GM23338 (cell line): Measurements from ENCODE around the gene GRM2. TPM values are rescaled to one million over a fixed set of nuclear protein-coding genes. Genes with fewer than 3 reads are reported as not detected.

Experiments used
- ATAC-seq: fragments of 200-7000 bp; cut with Tn5 transposase; 3 replicates; pipeline ENCODE4 v1.9.1; 2020
- DNase-seq: peaks from one replicate; pipeline ENCODE4 v3.0.0-alpha.2; 2015; ENCODE audit warnings: low spot score
- H2AFZ ChIP-seq: fragments of 200-600 bp; sonication (generic); 2 replicates; pipeline ENCODE4 v1.8.0; 2016; ENCODE audit warnings: antibody characterized with exemption, mild to moderate bottlenecking, moderate library complexity
- H3F3A ChIP-seq: fragments of 200-600 bp; sonication (generic); replicated peaks from 2 replicates; pipeline ENCODE4 v1.8.0; 2017; ENCODE audit warnings: antibody characterized with exemption, mixed run types, low read depth
- H3K27ac ChIP-seq: fragments of 200-600 bp; sonication (generic); 2 replicates; pipeline ENCODE4 v1.6.1; 2016; ENCODE audit warnings: low read depth
- H3K27me3 ChIP-seq: fragments of 200-600 bp; sonication (generic); 2 replicates; pipeline ENCODE4 v1.8.0; 2016; ENCODE audit warnings: mild to moderate bottlenecking, mixed run types, moderate library complexity; ENCODE audit not compliant: insufficient read depth
- H3K36me3 ChIP-seq: fragments of 200-600 bp; sonication (generic); 2 replicates; pipeline ENCODE4 v1.8.0; 2016; ENCODE audit warnings: mild to moderate bottlenecking; ENCODE audit not compliant: insufficient read depth
- H3K4me1 ChIP-seq: fragments of 200-600 bp; sonication (generic); 2 replicates; pipeline ENCODE4 v1.8.0; 2016; ENCODE audit warnings: mild to moderate bottlenecking, moderate library complexity; ENCODE audit not compliant: insufficient read depth
- H3K4me2 ChIP-seq: fragments of 200-600 bp; sonication (generic); 2 replicates; pipeline ENCODE4 v1.7.1; 2017; ENCODE audit warnings: mixed run types
- H3K4me3 ChIP-seq: fragments of 200-600 bp; sonication (generic); 2 replicates; pipeline ENCODE4 v1.6.1; 2016; ENCODE audit warnings: mixed run types
- H3K79me2 ChIP-seq: fragments of 200-600 bp; sonication (generic); replicated peaks from 2 replicates; pipeline ENCODE4 v1.8.0; 2017; ENCODE audit warnings: mild to moderate bottlenecking; ENCODE audit not compliant: insufficient read depth
- H3K9me2 ChIP-seq: fragments of 200-600 bp; sonication (generic); 2 replicates; pipeline ENCODE4 v1.8.0; 2017; ENCODE audit not compliant: insufficient read depth
- H4K20me1 ChIP-seq: fragments of 200-600 bp; sonication (generic); replicated peaks from 2 replicates; pipeline ENCODE4 v1.8.0; 2017; ENCODE audit warnings: mild to moderate bottlenecking; ENCODE audit not compliant: insufficient read depth
- H3K27ac Mint-ChIP-seq: 2 replicates; pipeline ENCODE4 v1.8.0; 2020; ENCODE audit warnings: inconsistent platforms, mild to moderate bottlenecking, moderate library complexity, mixed read lengths
- H3K27me3 Mint-ChIP-seq: 3 replicates; pipeline ENCODE4 v1.8.0; 2022; ENCODE audit warnings: low read depth, mild to moderate bottlenecking, moderate library complexity, mixed read lengths, inconsistent platforms; ENCODE audit not compliant: insufficient read depth, poor library complexity
- H3K36me3 Mint-ChIP-seq: 3 replicates; pipeline ENCODE4 v1.8.0; 2021; ENCODE audit warnings: low read depth, mild to moderate bottlenecking, inconsistent platforms, moderate library complexity, mixed read lengths
- H3K4me1 Mint-ChIP-seq: 3 replicates; pipeline ENCODE4 v1.8.0; 2020; ENCODE audit warnings: mild to moderate bottlenecking, inconsistent platforms, mixed read lengths
- H3K4me3 Mint-ChIP-seq: 3 replicates; pipeline ENCODE4 v1.8.0; 2021; ENCODE audit warnings: moderate library complexity, mild to moderate bottlenecking, inconsistent platforms, mixed read lengths
- H3K9me3 Mint-ChIP-seq: 3 replicates; pipeline ENCODE4 v1.8.0; 2020; ENCODE audit warnings: moderate library complexity, mild to moderate bottlenecking, inconsistent platforms, mixed read lengths
- EZH2 ChIP-seq: fragments of 200-600 bp; sonication (generic); IDR thresholded peaks from one replicate; pipeline ENCODE4 v1.8.0; 2017; ENCODE audit warnings: antibody characterized with exemption, mild to moderate bottlenecking, low read depth; ENCODE audit not compliant: unreplicated experiment
- EZH2phosphoT487 ChIP-seq: fragments of 200-600 bp; sonication (generic); IDR thresholded peaks from one replicate; pipeline ENCODE4 v1.8.1; 2018; ENCODE audit warnings: antibody characterized with exemption; ENCODE audit not compliant: unreplicated experiment
- NANOG ChIP-seq: IDR thresholded peaks from 2 replicates; pipeline ENCODE4 v1.6.1; 2016; ENCODE audit warnings: antibody characterized with exemption, borderline replicate concordance
- POLR2AphosphoS5 ChIP-seq: IDR thresholded peaks from 2 replicates; pipeline ENCODE4 v1.6.1; 2016; ENCODE audit warnings: antibody characterized with exemption, low read depth
- ZNF114 ChIP-seq: fragments of 250-450 bp; sonication (Bioruptor Pico); IDR thresholded peaks from 2 replicates; pipeline ENCODE4 v1.5.0; 2020; ENCODE audit warnings: mild to moderate bottlenecking, moderate library complexity
- ZNF331 ChIP-seq: fragments of 250-450 bp; sonication (Bioruptor Pico); IDR thresholded peaks from 2 replicates; pipeline ENCODE4 v1.5.0; 2020; ENCODE audit warnings: low read depth, mild to moderate bottlenecking, moderate library complexity
- polyA plus RNA-seq: library from polyadenylated mRNA; unstranded; fragments of >200 nt; fragmentation: Nextera tagmentation; extraction: Ambion mirVana; gene quantifications from 2 replicates; pipeline ENCODE4 v1.2.1, GENCODE V29; 2016
- total RNA-seq: library from RNA; depleted of rRNA; stranded (reverse); fragments of >200 nt; shearing (Covaris generic); gene quantifications from 2 replicates; pipeline ENCODE4 v1.2.3, GENCODE V29; 2014
- TF ChIP-seq, protein P1 (sequence below): fragments of 250-450 bp; sonication (Bioruptor Pico); IDR thresholded peaks from 2 replicates; pipeline ENCODE4 v1.5.0; 2020; ENCODE audit warnings: mild to moderate bottlenecking, moderate library complexity
- TF ChIP-seq, protein P2 (sequence below): IDR thresholded peaks from 2 replicates; pipeline ENCODE4 v1.6.1; 2016; ENCODE audit warnings: antibody characterized with exemption

GRM2 gene
- total and polyA plus RNA-seq, 2 experiments from 2014 or later: 2.1 to 5.1 TPM

DNA sequence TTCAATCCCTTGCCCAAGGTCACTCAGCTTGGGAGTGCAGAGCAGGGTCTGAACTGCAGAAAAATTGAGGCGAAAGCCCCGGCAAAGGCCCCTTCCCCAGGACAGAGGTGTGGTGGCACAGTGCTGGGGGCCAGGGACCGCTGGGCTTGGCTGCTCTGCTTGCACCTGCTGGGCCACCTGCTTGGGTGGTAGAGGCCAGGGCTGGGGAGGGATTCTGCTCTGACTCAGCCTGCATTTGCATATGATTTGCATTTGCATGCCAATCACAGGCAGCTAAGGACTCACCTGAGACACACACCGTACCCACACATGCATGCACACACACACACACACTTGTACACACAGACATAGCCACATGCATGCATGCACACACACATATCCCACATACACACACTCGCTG lies 9.9 kb downstream of the GRM2 start:
- Mint-ChIP-seq H3K4me3 (no peak overlapping the region), H3K27me3 (peaks cover 11% of the 10 kb centered on the region), H3K36me3 (peaks cover 3% of the 10 kb centered on the region; the same call in 1 of the 3 replicates), H3K9me3 (no peaks in the 10 kb centered on the region), H3K4me1 (peaks cover 31% of the 10 kb centered on the region), H3K27ac (no peak overlapping the region)
- H3K9me2 ChIP-seq: no peaks in the 10 kb centered on the region
- H4K20me1 ChIP-seq: no peaks in the 10 kb centered on the region; the same call in 1 of the 2 replicates
- no peak overlapping the region for H3K27ac ChIP-seq
- no peak overlapping the region for H3K4me3 ChIP-seq
- no peak overlapping the region for H2AFZ ChIP-seq
- no peaks in the 10 kb centered on the region for H3K79me2 ChIP-seq
- no peaks in the 10 kb centered on the region for H3K27me3 ChIP-seq
- DNase-seq (no peak), ATAC-seq (no peak; the same call in 2 of the 3 replicates)
- TF ChIP-seq EZH2phosphoT487 (no peak), POLR2AphosphoS5 (no peak), ZNF331 (CRISPR knock-in tag) (no peak), ZNF114 (CRISPR knock-in tag) (no peak), EZH2 (no peak), NANOG (no peak)
- TF ChIP-seq, protein P1, sequence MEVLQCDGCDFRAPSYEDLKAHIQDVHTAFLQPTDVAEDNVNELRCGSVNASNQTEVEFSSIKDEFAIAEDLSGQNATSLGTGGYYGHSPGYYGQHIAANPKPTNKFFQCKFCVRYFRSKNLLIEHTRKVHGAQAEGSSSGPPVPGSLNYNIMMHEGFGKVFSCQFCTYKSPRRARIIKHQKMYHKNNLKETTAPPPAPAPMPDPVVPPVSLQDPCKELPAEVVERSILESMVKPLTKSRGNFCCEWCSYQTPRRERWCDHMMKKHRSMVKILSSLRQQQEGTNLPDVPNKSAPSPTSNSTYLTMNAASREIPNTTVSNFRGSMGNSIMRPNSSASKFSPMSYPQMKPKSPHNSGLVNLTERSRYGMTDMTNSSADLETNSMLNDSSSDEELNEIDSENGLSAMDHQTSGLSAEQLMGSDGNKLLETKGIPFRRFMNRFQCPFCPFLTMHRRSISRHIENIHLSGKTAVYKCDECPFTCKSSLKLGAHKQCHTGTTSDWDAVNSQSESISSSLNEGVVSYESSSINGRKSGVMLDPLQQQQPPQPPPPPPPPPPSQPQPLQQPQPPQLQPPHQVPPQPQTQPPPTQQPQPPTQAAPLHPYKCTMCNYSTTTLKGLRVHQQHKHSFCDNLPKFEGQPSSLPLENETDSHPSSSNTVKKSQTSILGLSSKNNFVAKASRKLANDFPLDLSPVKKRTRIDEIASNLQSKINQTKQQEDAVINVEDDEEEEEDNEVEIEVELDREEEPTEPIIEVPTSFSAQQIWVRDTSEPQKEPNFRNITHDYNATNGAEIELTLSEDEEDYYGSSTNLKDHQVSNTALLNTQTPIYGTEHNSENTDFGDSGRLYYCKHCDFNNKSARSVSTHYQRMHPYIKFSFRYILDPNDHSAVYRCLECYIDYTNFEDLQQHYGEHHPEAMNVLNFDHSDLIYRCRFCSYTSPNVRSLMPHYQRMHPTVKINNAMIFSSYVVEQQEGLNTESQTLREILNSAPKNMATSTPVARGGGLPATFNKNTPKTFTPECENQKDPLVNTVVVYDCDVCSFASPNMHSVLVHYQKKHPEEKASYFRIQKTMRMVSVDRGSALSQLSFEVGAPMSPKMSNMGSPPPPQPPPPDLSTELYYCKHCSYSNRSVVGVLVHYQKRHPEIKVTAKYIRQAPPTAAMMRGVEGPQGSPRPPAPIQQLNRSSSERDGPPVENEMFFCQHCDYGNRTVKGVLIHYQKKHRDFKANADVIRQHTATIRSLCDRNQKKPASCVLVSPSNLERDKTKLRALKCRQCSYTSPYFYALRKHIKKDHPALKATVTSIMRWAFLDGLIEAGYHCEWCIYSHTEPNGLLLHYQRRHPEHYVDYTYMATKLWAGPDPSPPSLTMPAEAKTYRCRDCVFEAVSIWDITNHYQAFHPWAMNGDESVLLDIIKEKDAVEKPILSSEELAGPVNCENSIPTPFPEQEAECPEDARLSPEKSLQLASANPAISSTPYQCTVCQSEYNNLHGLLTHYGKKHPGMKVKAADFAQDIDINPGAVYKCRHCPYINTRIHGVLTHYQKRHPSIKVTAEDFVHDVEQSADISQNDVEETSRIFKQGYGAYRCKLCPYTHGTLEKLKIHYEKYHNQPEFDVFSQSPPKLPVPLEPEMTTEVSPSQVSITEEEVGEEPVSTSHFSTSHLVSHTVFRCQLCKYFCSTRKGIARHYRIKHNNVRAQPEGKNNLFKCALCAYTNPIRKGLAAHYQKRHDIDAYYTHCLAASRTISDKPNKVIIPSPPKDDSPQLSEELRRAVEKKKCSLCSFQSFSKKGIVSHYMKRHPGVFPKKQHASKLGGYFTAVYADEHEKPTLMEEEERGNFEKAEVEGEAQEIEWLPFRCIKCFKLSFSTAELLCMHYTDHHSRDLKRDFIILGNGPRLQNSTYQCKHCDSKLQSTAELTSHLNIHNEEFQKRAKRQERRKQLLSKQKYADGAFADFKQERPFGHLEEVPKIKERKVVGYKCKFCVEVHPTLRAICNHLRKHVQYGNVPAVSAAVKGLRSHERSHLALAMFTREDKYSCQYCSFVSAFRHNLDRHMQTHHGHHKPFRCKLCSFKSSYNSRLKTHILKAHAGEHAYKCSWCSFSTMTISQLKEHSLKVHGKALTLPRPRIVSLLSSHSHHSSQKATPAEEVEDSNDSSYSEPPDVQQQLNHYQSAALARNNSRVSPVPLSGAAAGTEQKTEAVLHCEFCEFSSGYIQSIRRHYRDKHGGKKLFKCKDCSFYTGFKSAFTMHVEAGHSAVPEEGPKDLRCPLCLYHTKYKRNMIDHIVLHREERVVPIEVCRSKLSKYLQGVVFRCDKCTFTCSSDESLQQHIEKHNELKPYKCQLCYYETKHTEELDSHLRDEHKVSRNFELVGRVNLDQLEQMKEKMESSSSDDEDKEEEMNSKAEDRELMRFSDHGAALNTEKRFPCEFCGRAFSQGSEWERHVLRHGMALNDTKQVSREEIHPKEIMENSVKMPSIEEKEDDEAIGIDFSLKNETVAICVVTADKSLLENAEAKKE (CRISPR knock-in tag): no peak
- TF ChIP-seq, protein P2, sequence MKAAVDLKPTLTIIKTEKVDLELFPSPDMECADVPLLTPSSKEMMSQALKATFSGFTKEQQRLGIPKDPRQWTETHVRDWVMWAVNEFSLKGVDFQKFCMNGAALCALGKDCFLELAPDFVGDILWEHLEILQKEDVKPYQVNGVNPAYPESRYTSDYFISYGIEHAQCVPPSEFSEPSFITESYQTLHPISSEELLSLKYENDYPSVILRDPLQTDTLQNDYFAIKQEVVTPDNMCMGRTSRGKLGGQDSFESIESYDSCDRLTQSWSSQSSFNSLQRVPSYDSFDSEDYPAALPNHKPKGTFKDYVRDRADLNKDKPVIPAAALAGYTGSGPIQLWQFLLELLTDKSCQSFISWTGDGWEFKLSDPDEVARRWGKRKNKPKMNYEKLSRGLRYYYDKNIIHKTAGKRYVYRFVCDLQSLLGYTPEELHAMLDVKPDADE: no peak
- 0 out of 2 replicates have a peak, but pooled peaks cover 3% of the 10 kb centered on the region for H3K4me1 ChIP-seq
- no peak overlapping the region for H3K4me2 ChIP-seq
- no peaks in the 10 kb centered on the region for H3F3A ChIP-seq
- no peaks in the 10 kb centered on the region for H3K36me3 ChIP-seq
